GM23338 (cell line): Measurements from ENCODE around the gene EFNA4. TPM values are rescaled to one million over a fixed set of nuclear protein-coding genes. Genes with fewer than 3 reads are reported as not detected.

Experiments used
- ATAC-seq: fragments of 200-7000 bp; cut with Tn5 transposase; 3 replicates; pipeline ENCODE4 v1.9.1; 2020
- DNase-seq: peaks from one replicate; pipeline ENCODE4 v3.0.0-alpha.2; 2015; ENCODE audit warnings: low spot score
- H2AFZ ChIP-seq: fragments of 200-600 bp; sonication (generic); 2 replicates; pipeline ENCODE4 v1.8.0; 2016; ENCODE audit warnings: antibody characterized with exemption, mild to moderate bottlenecking, moderate library complexity
- H3F3A ChIP-seq: fragments of 200-600 bp; sonication (generic); replicated peaks from 2 replicates; pipeline ENCODE4 v1.8.0; 2017; ENCODE audit warnings: antibody characterized with exemption, mixed run types, low read depth
- H3K27ac ChIP-seq: fragments of 200-600 bp; sonication (generic); 2 replicates; pipeline ENCODE4 v1.6.1; 2016; ENCODE audit warnings: low read depth
- H3K27me3 ChIP-seq: fragments of 200-600 bp; sonication (generic); 2 replicates; pipeline ENCODE4 v1.8.0; 2016; ENCODE audit warnings: mild to moderate bottlenecking, mixed run types, moderate library complexity; ENCODE audit not compliant: insufficient read depth
- H3K36me3 ChIP-seq: fragments of 200-600 bp; sonication (generic); 2 replicates; pipeline ENCODE4 v1.8.0; 2016; ENCODE audit warnings: mild to moderate bottlenecking; ENCODE audit not compliant: insufficient read depth
- H3K4me1 ChIP-seq: fragments of 200-600 bp; sonication (generic); 2 replicates; pipeline ENCODE4 v1.8.0; 2016; ENCODE audit warnings: mild to moderate bottlenecking, moderate library complexity; ENCODE audit not compliant: insufficient read depth
- H3K4me2 ChIP-seq: fragments of 200-600 bp; sonication (generic); 2 replicates; pipeline ENCODE4 v1.7.1; 2017; ENCODE audit warnings: mixed run types
- H3K4me3 ChIP-seq: fragments of 200-600 bp; sonication (generic); 2 replicates; pipeline ENCODE4 v1.6.1; 2016; ENCODE audit warnings: mixed run types
- H3K79me2 ChIP-seq: fragments of 200-600 bp; sonication (generic); replicated peaks from 2 replicates; pipeline ENCODE4 v1.8.0; 2017; ENCODE audit warnings: mild to moderate bottlenecking; ENCODE audit not compliant: insufficient read depth
- H3K9me2 ChIP-seq: fragments of 200-600 bp; sonication (generic); 2 replicates; pipeline ENCODE4 v1.8.0; 2017; ENCODE audit not compliant: insufficient read depth
- H4K20me1 ChIP-seq: fragments of 200-600 bp; sonication (generic); replicated peaks from 2 replicates; pipeline ENCODE4 v1.8.0; 2017; ENCODE audit warnings: mild to moderate bottlenecking; ENCODE audit not compliant: insufficient read depth
- H3K27ac Mint-ChIP-seq: 2 replicates; pipeline ENCODE4 v1.8.0; 2020; ENCODE audit warnings: inconsistent platforms, mild to moderate bottlenecking, moderate library complexity, mixed read lengths
- H3K27me3 Mint-ChIP-seq: 3 replicates; pipeline ENCODE4 v1.8.0; 2022; ENCODE audit warnings: low read depth, mild to moderate bottlenecking, moderate library complexity, mixed read lengths, inconsistent platforms; ENCODE audit not compliant: insufficient read depth, poor library complexity
- H3K36me3 Mint-ChIP-seq: 3 replicates; pipeline ENCODE4 v1.8.0; 2021; ENCODE audit warnings: low read depth, mild to moderate bottlenecking, inconsistent platforms, moderate library complexity, mixed read lengths
- H3K4me1 Mint-ChIP-seq: 3 replicates; pipeline ENCODE4 v1.8.0; 2020; ENCODE audit warnings: mild to moderate bottlenecking, inconsistent platforms, mixed read lengths
- H3K4me3 Mint-ChIP-seq: 3 replicates; pipeline ENCODE4 v1.8.0; 2021; ENCODE audit warnings: moderate library complexity, mild to moderate bottlenecking, inconsistent platforms, mixed read lengths
- H3K9me3 Mint-ChIP-seq: 3 replicates; pipeline ENCODE4 v1.8.0; 2020; ENCODE audit warnings: moderate library complexity, mild to moderate bottlenecking, inconsistent platforms, mixed read lengths
- EZH2 ChIP-seq: fragments of 200-600 bp; sonication (generic); IDR thresholded peaks from one replicate; pipeline ENCODE4 v1.8.0; 2017; ENCODE audit warnings: antibody characterized with exemption, mild to moderate bottlenecking, low read depth; ENCODE audit not compliant: unreplicated experiment
- EZH2phosphoT487 ChIP-seq: fragments of 200-600 bp; sonication (generic); IDR thresholded peaks from one replicate; pipeline ENCODE4 v1.8.1; 2018; ENCODE audit warnings: antibody characterized with exemption; ENCODE audit not compliant: unreplicated experiment
- JUNB ChIP-seq: IDR thresholded peaks from one replicate; pipeline ENCODE4 v1.6.1; 2016; ENCODE audit warnings: antibody characterized with exemption; ENCODE audit not compliant: unreplicated experiment
- NANOG ChIP-seq: IDR thresholded peaks from 2 replicates; pipeline ENCODE4 v1.6.1; 2016; ENCODE audit warnings: antibody characterized with exemption, borderline replicate concordance
- STAT1 ChIP-seq: IDR thresholded peaks from one replicate; pipeline ENCODE4 v1.6.1; 2016; ENCODE audit warnings: antibody characterized with exemption; ENCODE audit not compliant: unreplicated experiment
- ZNF114 ChIP-seq: fragments of 250-450 bp; sonication (Bioruptor Pico); IDR thresholded peaks from 2 replicates; pipeline ENCODE4 v1.5.0; 2020; ENCODE audit warnings: mild to moderate bottlenecking, moderate library complexity
- ZNF331 ChIP-seq: fragments of 250-450 bp; sonication (Bioruptor Pico); IDR thresholded peaks from 2 replicates; pipeline ENCODE4 v1.5.0; 2020; ENCODE audit warnings: low read depth, mild to moderate bottlenecking, moderate library complexity
- polyA plus RNA-seq: library from polyadenylated mRNA; unstranded; fragments of >200 nt; fragmentation: Nextera tagmentation; extraction: Ambion mirVana; gene quantifications from 2 replicates; pipeline ENCODE4 v1.2.1, GENCODE V29; 2016
- total RNA-seq: library from RNA; depleted of rRNA; stranded (reverse); fragments of >200 nt; shearing (Covaris generic); gene quantifications from 2 replicates; pipeline ENCODE4 v1.2.3, GENCODE V29; 2014
- TF ChIP-seq, protein P1 (sequence below), 2 experiments: fragments of 200-600 bp in 1 of 2; sonication (generic) in 1 of 2; conservative IDR thresholded peaks; 2 replicates each; pipeline versions ENCODE4 v1.5.1 to v1.6.1; 2016 to 2017; ENCODE audit warnings: antibody characterized with exemption in 2 of 2, low read depth in 2 of 2, mild to moderate bottlenecking in 2 of 2, moderate library complexity in 1 of 2
- TF ChIP-seq, protein P2 (sequence below): IDR thresholded peaks from one replicate; pipeline ENCODE4 v1.6.1; 2018; ENCODE audit warnings: antibody characterized with exemption; ENCODE audit not compliant: unreplicated experiment
- TF ChIP-seq, protein P3 (sequence below): IDR thresholded peaks from 2 replicates; pipeline ENCODE4 v1.6.1; 2016; ENCODE audit warnings: antibody characterized with exemption

Gene EFNA4
- total and polyA plus RNA-seq, 2 experiments from 2014 or later = 11.1 to 22.9 TPM

DNA sequence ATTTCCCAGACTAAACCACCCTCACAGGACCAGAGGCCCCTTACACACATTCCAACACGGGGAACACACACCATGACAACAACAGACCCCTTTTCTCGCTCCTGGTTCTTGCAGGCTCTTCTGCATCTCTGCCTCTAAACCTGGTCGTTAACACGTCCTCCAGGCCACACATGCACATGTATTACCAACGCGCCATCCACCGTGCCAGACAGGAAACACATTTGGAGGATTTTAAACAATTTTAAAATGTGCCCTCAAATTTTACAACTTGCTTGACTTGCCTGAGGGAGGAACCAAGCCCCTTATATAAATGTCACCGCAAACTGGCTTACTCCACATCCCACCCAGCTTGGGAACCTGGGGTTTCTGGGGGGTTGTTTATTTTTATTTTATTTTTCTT lies 47.3 kb downstream of the EFNA4 start (continued):
- TF ChIP-seq, protein P1, sequence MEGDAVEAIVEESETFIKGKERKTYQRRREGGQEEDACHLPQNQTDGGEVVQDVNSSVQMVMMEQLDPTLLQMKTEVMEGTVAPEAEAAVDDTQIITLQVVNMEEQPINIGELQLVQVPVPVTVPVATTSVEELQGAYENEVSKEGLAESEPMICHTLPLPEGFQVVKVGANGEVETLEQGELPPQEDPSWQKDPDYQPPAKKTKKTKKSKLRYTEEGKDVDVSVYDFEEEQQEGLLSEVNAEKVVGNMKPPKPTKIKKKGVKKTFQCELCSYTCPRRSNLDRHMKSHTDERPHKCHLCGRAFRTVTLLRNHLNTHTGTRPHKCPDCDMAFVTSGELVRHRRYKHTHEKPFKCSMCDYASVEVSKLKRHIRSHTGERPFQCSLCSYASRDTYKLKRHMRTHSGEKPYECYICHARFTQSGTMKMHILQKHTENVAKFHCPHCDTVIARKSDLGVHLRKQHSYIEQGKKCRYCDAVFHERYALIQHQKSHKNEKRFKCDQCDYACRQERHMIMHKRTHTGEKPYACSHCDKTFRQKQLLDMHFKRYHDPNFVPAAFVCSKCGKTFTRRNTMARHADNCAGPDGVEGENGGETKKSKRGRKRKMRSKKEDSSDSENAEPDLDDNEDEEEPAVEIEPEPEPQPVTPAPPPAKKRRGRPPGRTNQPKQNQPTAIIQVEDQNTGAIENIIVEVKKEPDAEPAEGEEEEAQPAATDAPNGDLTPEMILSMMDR (conservative IDR thresholded peaks at IDR 0.05; ENCODE audit: low read depth in 2 of 2) = no peak
- TF ChIP-seq EZH2 (no peak), STAT1 (no peak)

DNA sequence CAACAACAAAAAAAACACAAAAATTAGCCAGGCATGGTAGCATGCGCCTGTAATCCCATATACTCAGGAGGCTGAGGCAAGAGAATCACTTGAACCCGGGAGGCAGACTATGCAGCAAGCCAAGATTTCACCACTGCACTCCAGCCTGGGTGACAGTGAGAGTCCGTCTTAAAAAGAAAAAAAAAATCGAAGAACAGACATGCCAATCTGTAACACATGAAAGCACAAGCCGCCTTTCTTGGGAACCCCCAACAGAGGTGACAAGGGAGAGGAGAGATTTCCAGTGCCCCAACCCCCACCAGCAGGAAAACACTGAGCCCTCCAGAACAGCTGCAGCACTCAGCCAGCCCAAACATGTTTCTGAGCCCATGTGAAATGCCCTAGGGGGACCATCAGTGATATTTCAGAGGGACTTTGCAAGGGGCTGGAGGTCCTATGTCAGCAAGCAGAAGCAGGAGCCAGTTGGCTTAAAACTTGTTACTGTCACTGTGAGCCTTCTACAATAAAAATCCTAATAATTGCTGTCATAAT lies 50.0 kb downstream of the EFNA4 start:
- no peaks in the 10 kb centered on the region for H4K20me1 ChIP-seq
- H3K27me3 Mint-ChIP-seq = peaks cover 9% of the 10 kb centered on the region
- no peaks in the 10 kb centered on the region for H3K9me3 Mint-ChIP-seq
- no peak overlapping the region for H3K4me3 Mint-ChIP-seq
- no peaks in the 10 kb centered on the region for H3K9me2 ChIP-seq
- H3K4me1 ChIP-seq = peaks cover 4% of the 10 kb centered on the region; the same call in 1 of the 2 replicates
- peak overlapping the region; percentile 66 for H2AFZ ChIP-seq
- H3K4me1 Mint-ChIP-seq = 0 out of 3 replicates have a peak, but pooled peaks cover 2% of the 10 kb centered on the region
- no peak overlapping the region for H3K4me3 ChIP-seq
- no peak overlapping the region for H3K27ac ChIP-seq
- ATAC-seq (no peak), DNase-seq (no peak)
- H3F3A ChIP-seq = 0 out of 2 replicates have a peak, but pooled peaks cover 3% of the 10 kb centered on the region
- no peaks in the 10 kb centered on the region for H3K79me2 ChIP-seq
- no peaks in the 10 kb centered on the region for H3K36me3 ChIP-seq
- H3K4me2 ChIP-seq = no peak overlapping the region
- no peak overlapping the region for H3K27ac Mint-ChIP-seq
- no peaks in the 10 kb centered on the region for H3K27me3 ChIP-seq
- no peaks in the 10 kb centered on the region for H3K36me3 Mint-ChIP-seq
- TF ChIP-seq ZNF114 (CRISPR knock-in tag) (no peak), ZNF331 (CRISPR knock-in tag) (no peak), EZH2phosphoT487 (no peak), JUNB (no peak), NANOG (no peak)
- TF ChIP-seq, protein P1 (conservative IDR thresholded peaks at IDR 0.05; ENCODE audit: low read depth in 2 of 2) = no peak
- TF ChIP-seq, protein P2, sequence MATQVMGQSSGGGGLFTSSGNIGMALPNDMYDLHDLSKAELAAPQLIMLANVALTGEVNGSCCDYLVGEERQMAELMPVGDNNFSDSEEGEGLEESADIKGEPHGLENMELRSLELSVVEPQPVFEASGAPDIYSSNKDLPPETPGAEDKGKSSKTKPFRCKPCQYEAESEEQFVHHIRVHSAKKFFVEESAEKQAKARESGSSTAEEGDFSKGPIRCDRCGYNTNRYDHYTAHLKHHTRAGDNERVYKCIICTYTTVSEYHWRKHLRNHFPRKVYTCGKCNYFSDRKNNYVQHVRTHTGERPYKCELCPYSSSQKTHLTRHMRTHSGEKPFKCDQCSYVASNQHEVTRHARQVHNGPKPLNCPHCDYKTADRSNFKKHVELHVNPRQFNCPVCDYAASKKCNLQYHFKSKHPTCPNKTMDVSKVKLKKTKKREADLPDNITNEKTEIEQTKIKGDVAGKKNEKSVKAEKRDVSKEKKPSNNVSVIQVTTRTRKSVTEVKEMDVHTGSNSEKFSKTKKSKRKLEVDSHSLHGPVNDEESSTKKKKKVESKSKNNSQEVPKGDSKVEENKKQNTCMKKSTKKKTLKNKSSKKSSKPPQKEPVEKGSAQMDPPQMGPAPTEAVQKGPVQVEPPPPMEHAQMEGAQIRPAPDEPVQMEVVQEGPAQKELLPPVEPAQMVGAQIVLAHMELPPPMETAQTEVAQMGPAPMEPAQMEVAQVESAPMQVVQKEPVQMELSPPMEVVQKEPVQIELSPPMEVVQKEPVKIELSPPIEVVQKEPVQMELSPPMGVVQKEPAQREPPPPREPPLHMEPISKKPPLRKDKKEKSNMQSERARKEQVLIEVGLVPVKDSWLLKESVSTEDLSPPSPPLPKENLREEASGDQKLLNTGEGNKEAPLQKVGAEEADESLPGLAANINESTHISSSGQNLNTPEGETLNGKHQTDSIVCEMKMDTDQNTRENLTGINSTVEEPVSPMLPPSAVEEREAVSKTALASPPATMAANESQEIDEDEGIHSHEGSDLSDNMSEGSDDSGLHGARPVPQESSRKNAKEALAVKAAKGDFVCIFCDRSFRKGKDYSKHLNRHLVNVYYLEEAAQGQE = no peak
- TF ChIP-seq, protein P3, sequence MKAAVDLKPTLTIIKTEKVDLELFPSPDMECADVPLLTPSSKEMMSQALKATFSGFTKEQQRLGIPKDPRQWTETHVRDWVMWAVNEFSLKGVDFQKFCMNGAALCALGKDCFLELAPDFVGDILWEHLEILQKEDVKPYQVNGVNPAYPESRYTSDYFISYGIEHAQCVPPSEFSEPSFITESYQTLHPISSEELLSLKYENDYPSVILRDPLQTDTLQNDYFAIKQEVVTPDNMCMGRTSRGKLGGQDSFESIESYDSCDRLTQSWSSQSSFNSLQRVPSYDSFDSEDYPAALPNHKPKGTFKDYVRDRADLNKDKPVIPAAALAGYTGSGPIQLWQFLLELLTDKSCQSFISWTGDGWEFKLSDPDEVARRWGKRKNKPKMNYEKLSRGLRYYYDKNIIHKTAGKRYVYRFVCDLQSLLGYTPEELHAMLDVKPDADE = no peak
